ENCODE measurements around the gene PLEKHG5.
"Not testable (repeated sequence)": the region's sequence is repeated elsewhere in the genome, so short reads cannot be mapped to it uniquely, and the experiment has no call there.

PLEKHG5 gene

DNA sequence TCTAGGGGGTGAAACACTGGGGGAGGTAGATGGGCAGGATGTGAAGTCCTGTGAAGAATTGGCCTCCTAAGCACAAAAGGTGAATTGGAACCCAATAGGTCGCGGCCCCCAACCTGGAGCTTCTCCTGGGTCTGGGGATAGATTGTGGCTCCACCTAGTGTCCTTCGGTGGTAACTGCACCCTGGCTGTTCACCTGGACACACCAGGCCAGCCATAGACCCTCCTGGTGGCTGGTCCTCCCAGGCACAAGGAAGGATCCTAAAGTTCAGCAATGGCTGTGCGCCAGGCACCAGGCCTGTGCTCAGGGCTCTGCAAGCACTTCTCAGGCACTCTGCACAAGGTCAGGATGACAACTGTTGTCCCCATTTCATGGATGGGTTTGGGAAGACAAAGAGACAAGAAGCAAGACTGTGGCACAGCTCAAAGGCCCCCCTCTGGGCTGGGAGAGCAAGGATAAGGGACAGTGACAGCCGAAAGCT, 53.4 kb downstream of the PLEKHG5 start:
- Histone ChIP-seq H3K36me3 (ENCODE audit: control insufficient read depth, insufficient read depth, low read length) (no peaks in the 10 kb centered on the region), H3K9ac (ENCODE audit: low read depth, low read length) (no peak overlapping the region), H3K27me3 (ENCODE audit: control insufficient read depth, insufficient read depth, low read length) (peaks cover 26% of the 10 kb centered on the region), H3K4me1 (ENCODE audit: control insufficient read depth, insufficient read depth, low read length) (no peaks in the 10 kb centered on the region; the same call in 1 of the 2 replicates), H3K27ac (ENCODE audit: low read depth, low read length) (no peak overlapping the region), H3K4me3 (ENCODE audit: low read depth, low read length) (no peak overlapping the region), H3K9me3 (ENCODE audit: control insufficient read depth, insufficient read depth, low read length) (no peaks in the 10 kb centered on the region)

DNA sequence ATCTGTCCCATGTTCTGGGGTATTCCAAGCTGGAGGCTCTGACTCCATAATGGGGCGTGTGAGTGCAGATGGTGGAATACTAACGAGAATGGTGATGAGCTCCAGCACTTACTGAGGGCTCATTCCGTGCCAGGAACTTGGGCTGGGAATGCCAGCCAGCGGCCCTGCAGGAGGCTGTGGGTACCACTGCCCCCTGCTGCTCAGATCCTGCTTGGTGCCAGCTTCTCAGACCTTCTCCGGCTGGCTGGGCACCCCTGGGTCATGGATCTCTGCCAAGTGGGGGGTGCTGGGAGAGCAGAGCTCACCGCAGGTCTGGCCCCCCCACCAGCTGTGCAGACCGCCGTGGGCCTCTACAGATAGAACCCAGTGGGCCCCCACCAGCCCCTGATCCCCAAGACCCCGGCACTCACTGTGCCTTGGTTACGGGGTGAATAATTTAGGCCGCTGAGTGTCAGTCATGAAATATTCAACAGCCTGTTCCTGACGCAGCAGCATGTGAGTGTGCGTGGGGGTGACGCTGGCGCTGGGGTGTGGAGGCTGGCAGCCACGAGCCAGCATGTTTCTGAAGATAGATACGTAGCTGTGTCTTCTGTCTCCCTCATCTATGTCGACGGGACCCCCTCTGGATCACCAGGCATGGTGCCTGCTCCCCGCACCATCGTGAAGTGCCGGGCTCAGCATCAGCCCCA, 54.3 kb downstream of the PLEKHG5 start:
- H3K27ac ChIP-seq (ENCODE audit: low read depth, low read length); H3K4me1 ChIP-seq (ENCODE audit: control insufficient read depth, insufficient read depth, low read length): not testable (repeated sequence)

DNA sequence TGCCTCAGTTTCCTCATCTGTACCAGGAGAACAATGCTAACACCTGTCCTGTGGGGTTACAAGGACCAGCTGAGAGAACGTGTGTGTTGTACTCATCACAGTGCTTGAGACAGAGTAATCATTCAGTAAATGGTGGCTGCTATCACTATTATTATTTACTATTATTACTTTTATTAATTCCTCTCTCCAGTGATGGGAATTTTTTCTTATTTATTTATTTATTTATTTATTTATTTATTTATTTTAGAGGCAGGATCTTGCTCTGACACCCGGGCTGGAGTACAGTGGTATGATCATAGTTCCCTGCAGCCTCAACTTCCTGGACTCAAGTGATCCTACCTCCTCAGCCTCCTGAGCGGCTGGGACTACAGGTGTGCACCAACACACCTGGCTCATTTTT, 55.2 kb downstream of the PLEKHG5 start:
- peaks cover 18% of the 10 kb centered on the region for H3K27me3 ChIP-seq (ENCODE audit: control insufficient read depth, insufficient read depth, low read length)
- H3K9me3 ChIP-seq (ENCODE audit: control insufficient read depth, insufficient read depth, low read length); H3K36me3 ChIP-seq (ENCODE audit: control insufficient read depth, insufficient read depth, low read length); H3K4me3 ChIP-seq (ENCODE audit: low read depth, low read length); H3K27ac ChIP-seq (ENCODE audit: low read depth, low read length); H3K4me1 ChIP-seq (ENCODE audit: control insufficient read depth, insufficient read depth, low read length); H3K9ac ChIP-seq (ENCODE audit: low read depth, low read length): not testable (repeated sequence)

More for the DNA sequence above, 54.3 kb downstream of the PLEKHG5 start:
- not testable (repeated sequence) for H3K9ac ChIP-seq (ENCODE audit: low read depth, low read length); H3K36me3 ChIP-seq (ENCODE audit: control insufficient read depth, insufficient read depth, low read length); H3K4me3 ChIP-seq (ENCODE audit: low read depth, low read length); H3K9me3 ChIP-seq (ENCODE audit: control insufficient read depth, insufficient read depth, low read length)
- peaks cover 26% of the 10 kb centered on the region for H3K27me3 ChIP-seq (ENCODE audit: control insufficient read depth, insufficient read depth, low read length)

DNA sequence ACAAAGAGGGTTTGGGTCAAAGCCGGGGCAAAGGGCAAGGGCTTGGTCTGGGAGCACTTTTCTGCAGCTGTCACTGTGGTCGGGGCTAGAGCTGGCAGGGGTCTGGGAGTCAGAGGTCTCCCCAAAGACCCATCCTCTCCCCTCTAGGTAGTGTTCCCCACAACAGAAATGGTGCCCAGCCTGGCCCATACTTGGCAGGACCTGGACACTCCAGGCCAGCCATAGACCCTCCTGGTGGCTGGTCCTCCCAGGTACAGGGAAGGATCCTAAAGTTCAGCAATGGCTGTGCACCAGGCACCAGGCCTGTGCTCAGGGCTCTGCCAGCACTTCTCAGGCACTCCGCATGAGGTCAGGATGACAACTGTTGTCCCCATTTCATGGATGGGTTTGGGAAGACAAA, 55.9 kb downstream of the PLEKHG5 start:
- H3K9me3 ChIP-seq (ENCODE audit: control insufficient read depth, insufficient read depth, low read length), result no peaks in the 10 kb centered on the region
- no peak overlapping the region for H3K4me3 ChIP-seq (ENCODE audit: low read depth, low read length)
- no peak overlapping the region for H3K9ac ChIP-seq (ENCODE audit: low read depth, low read length)
- H3K27ac ChIP-seq (ENCODE audit: low read depth, low read length), result no peak overlapping the region
- peaks cover 12% of the 10 kb centered on the region for H3K27me3 ChIP-seq (ENCODE audit: control insufficient read depth, insufficient read depth, low read length)
- H3K4me1 ChIP-seq (ENCODE audit: control insufficient read depth, insufficient read depth, low read length), result no peaks in the 10 kb centered on the region
- no peaks in the 10 kb centered on the region for H3K36me3 ChIP-seq (ENCODE audit: control insufficient read depth, insufficient read depth, low read length)

DNA sequence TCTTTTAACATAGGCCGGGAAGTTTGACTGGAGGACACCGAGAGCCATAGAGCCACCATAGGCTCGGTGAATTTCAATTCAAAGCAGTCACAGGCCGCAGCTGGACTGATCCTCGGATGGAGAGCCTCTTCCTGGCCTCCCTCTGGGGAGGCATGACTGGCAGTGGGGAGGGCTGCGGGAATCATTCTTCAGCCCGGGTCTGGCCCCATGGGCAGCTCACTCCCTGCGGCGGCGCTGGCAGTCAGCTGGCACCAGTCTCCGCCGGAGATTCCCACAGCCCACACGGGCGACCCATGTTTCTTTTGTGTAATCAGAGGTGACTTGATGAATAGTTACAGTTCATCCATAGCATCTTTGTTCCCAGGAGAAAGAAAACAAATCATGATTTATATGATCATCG, 56.3 kb downstream of the PLEKHG5 start:
- Histone ChIP-seq H3K9ac (ENCODE audit: low read depth, low read length) (no peak overlapping the region), H3K27me3 (ENCODE audit: control insufficient read depth, insufficient read depth, low read length) (peaks cover 12% of the 10 kb centered on the region), H3K36me3 (ENCODE audit: control insufficient read depth, insufficient read depth, low read length) (no peaks in the 10 kb centered on the region), H3K27ac (ENCODE audit: low read depth, low read length) (no peak overlapping the region), H3K4me1 (ENCODE audit: control insufficient read depth, insufficient read depth, low read length) (peaks cover 2% of the 10 kb centered on the region; the same call in 1 of the 2 replicates), H3K9me3 (ENCODE audit: control insufficient read depth, insufficient read depth, low read length) (no peaks in the 10 kb centered on the region), H3K4me3 (ENCODE audit: low read depth, low read length) (no peak overlapping the region)

DNA sequence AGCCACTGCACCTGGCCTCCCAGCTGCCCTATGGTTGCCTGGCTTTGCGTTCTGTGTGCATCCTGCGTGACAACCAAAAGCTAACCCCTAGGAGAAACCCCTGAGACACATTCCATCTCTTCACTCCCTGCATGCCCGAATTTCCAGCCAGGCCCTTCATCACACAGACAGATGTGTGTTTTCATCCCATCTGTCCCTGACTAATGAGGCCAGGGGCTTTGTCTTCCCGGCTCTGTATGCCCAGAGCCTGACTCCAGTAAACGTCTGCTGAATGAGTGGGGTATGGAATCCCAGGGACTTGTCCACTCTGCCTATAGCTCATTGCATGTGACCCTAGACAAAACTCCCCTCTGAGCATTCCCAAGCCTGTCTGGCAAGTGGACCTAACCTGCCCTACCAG, 57.3 kb downstream of the PLEKHG5 start:
- Histone ChIP-seq H3K4me3 (ENCODE audit: low read depth, low read length) (no peak overlapping the region), H3K27me3 (ENCODE audit: control insufficient read depth, insufficient read depth, low read length) (peaks cover 2% of the 10 kb centered on the region), H3K4me1 (ENCODE audit: control insufficient read depth, insufficient read depth, low read length) (peaks cover 4% of the 10 kb centered on the region; the same call in 1 of the 2 replicates), H3K9ac (ENCODE audit: low read depth, low read length) (no peak overlapping the region), H3K9me3 (ENCODE audit: control insufficient read depth, insufficient read depth, low read length) (no peaks in the 10 kb centered on the region), H3K36me3 (ENCODE audit: control insufficient read depth, insufficient read depth, low read length) (no peaks in the 10 kb centered on the region), H3K27ac (ENCODE audit: low read depth, low read length) (no peak overlapping the region)

DNA sequence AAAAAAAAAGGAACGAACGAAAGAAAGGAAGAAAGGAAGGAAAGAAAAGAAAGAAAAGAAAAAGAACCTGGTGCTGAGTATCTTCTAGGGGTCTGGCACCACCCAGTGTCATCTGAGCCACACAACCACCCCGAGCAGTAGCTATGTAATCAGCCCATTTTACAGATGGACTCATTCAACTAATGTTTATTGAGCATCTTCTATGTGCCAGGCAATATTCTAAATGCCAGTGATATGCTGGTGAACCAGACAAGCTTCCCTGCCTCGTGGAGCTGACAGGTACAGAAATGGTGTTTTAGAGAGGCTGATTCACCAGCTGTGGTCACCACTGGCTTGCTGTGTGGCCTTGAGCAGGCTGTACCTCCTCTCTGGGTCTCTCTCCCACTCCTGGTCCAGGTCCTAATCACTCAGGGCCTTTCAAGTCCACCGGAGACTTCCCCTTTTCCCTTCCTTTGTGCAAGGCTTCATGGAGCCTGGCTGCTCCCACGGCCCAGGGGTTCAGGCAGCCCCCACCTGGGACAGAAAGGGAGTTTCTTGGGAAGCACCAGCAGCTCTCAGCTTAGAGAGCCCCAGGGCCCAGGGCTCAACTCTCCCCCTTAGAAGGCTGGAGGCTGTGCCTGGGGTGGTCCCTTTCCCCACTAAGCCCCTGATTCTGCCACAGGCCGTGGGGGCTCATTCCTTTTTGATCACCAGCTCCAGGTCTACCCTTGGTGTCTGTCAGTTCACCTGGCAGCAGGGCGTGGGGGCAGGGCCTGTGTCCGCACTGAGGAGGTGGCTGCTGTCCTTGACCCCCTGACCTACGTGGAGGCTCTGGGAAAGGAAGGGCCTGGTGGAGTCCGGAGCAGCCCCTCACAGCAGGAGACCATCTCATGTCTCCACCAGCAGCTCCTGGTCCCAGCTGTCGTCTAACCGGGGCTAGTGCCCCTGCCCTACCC, 59.6 kb downstream of the PLEKHG5 start:
- not testable (repeated sequence) for H3K27ac ChIP-seq (ENCODE audit: low read depth, low read length); H3K9me3 ChIP-seq (ENCODE audit: control insufficient read depth, insufficient read depth, low read length); H3K4me1 ChIP-seq (ENCODE audit: control insufficient read depth, insufficient read depth, low read length); H3K27me3 ChIP-seq (ENCODE audit: control insufficient read depth, insufficient read depth, low read length); H3K36me3 ChIP-seq (ENCODE audit: control insufficient read depth, insufficient read depth, low read length); H3K9ac ChIP-seq (ENCODE audit: low read depth, low read length); H3K4me3 ChIP-seq (ENCODE audit: low read depth, low read length)

DNA sequence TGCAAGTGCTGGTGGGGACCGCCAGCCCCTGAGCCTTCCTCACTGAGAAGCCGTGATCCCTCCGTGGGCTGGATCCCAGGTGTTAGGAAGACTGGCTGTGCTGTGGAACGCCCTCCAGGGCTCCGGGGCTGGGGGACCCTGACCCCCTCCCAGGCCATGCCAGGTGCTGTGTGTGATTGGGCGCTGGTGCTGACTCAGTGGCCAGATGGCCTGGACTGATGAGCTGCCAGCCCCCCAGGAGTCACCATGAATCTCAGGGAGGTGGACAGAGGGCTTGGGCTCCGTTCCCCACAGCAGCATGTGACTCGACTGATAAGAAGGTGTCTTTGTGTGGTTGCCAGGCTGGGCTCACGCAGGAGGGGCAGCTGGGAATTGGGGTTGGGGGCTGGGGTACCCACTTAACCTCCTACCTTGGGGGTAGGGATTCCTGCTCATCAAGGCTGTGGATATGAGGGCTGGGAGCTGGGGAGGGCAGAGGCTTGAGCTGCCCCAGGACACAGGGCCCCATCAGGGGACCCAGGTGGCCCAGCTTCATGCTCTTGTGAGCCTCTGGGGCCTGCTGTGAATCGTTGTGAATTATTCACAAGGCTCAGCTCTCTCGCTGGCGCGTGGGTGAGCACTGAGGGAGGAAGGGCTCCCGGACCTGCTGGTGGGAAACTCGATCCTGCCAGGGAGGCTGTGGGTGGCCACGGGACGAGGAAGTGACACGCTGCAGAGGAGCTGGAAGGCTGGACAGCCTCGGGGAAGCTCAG, 61.6 kb downstream of the PLEKHG5 start:
- H3K27me3 ChIP-seq (ENCODE audit: control insufficient read depth, insufficient read depth, low read length), result peaks cover 28% of the 10 kb centered on the region
- not testable (repeated sequence) for H3K36me3 ChIP-seq (ENCODE audit: control insufficient read depth, insufficient read depth, low read length); H3K9ac ChIP-seq (ENCODE audit: low read depth, low read length); H3K9me3 ChIP-seq (ENCODE audit: control insufficient read depth, insufficient read depth, low read length); H3K4me1 ChIP-seq (ENCODE audit: control insufficient read depth, insufficient read depth, low read length); H3K27ac ChIP-seq (ENCODE audit: low read depth, low read length); H3K4me3 ChIP-seq (ENCODE audit: low read depth, low read length)

DNA sequence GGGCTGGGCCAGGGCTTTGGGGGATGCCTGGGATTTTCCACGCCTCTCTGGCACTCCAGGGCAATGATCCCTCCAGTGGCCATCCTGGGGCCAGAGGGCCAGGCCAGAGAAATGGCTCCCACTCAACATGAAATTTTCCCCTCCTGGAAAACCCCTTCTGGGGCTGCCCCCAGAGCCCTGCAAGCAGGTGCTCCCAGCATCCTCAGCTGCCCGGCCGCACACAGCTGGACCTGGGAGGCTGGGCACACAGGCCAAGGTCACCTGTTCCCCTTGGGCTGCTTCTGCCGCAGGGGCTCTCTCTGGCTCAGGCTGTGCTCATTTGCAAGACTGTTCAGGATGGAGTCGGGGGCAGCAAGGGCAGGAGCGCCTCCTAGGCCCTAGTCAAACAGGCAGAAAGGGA, 63.0 kb downstream of the PLEKHG5 start:
- not testable (repeated sequence) for H3K4me1 ChIP-seq (ENCODE audit: control insufficient read depth, insufficient read depth, low read length); H3K4me3 ChIP-seq (ENCODE audit: low read depth, low read length); H3K9ac ChIP-seq (ENCODE audit: low read depth, low read length); H3K27ac ChIP-seq (ENCODE audit: low read depth, low read length); H3K36me3 ChIP-seq (ENCODE audit: control insufficient read depth, insufficient read depth, low read length); H3K9me3 ChIP-seq (ENCODE audit: control insufficient read depth, insufficient read depth, low read length)
- peaks cover 42% of the 10 kb centered on the region for H3K27me3 ChIP-seq (ENCODE audit: control insufficient read depth, insufficient read depth, low read length)

DNA sequence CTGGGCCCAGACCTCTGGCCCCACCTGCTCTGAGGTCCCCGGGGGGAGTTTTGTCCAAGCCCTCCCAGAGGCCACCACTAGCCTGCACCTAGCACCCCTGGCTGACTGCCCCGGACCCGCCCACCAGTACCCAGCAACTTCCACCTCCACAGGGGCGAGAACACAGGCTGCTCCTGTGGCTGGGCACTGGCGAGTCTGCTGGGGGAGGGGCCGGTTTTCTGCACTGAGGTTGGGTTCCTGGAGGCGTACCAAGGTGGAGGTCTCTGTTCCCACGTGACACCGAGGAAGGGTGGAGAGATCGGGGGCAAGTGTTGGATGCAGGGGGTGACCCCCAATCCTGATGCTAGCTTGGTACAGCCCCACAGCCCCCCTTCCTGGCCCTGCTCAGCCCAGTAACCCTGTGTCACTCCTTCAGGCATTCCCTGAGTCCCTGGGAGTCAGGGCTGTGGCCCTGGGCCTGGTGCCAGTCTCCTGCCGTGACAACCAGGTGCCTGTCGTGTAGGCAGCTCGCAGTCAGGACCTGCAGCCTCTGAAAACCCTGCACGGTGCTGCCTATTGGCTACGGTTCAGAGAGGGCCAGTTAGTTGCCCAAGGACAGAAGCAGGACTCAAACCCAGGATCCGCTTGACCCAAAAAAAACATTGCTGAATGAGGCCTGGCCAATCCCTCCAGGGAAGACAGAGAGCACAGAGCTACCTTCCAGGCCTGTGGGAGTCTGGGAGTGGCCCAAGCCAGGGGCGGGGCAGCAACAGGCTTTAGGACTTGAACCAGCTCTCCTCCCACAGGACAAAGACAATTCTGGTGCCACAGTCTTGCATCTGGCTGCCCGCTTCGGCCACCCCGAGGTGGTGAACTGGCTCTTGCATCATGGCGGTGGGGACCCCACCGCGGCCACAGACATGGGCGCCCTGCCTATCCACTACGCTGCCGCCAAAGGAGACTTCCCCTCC, 63.8 kb downstream of the PLEKHG5 start:
- H3K27me3 ChIP-seq (ENCODE audit: control insufficient read depth, insufficient read depth, low read length), result peaks cover 49% of the 10 kb centered on the region
- no peak overlapping the region for H3K27ac ChIP-seq (ENCODE audit: low read depth, low read length)
- H3K4me1 ChIP-seq (ENCODE audit: control insufficient read depth, insufficient read depth, low read length), result peaks cover 7% of the 10 kb centered on the region; the same call in 1 of the 2 replicates

More for the DNA sequence above, 63.8 kb downstream of the PLEKHG5 start:
- Histone ChIP-seq H3K4me3 (ENCODE audit: low read depth, low read length) (no peak overlapping the region), H3K9me3 (ENCODE audit: control insufficient read depth, insufficient read depth, low read length) (no peaks in the 10 kb centered on the region), H3K36me3 (ENCODE audit: control insufficient read depth, insufficient read depth, low read length) (no peaks in the 10 kb centered on the region), H3K9ac (ENCODE audit: low read depth, low read length) (no peak overlapping the region)

Data from HUES48 (cell line).